Neural cell (in vitro differentiated cells): Measurements from ENCODE around the gene HDAC9. TPM values are rescaled to one million over a fixed set of nuclear protein-coding genes. Genes with fewer than 3 reads are reported as not detected.

ENCODE experiments used
- H2AFZ ChIP-seq: fragments of 200-600, 300-800 bp; sonication (generic), shearing (Covaris generic); 2 replicates; pipeline ENCODE4 v1.6.0; 2014; ENCODE audit warnings: low read depth, mild to moderate bottlenecking, antibody characterized with exemption, low read length, moderate library complexity
- H3F3A ChIP-seq: fragments of 200-600 bp; shearing (Covaris generic); 2 replicates; pipeline ENCODE4 v1.6.1; 2016; ENCODE audit warnings: mild to moderate bottlenecking, moderate library complexity, mixed read lengths, antibody characterized with exemption, low read length; ENCODE audit not compliant: insufficient read depth, poor library complexity, severe bottlenecking
- H3K27ac ChIP-seq: fragments of 200-600, 300-800 bp; sonication (generic), shearing (Covaris generic); 2 replicates; pipeline ENCODE4 v1.5.1; 2014; ENCODE audit warnings: mild to moderate bottlenecking, low read length, moderate library complexity
- H3K27me3 ChIP-seq: fragments of 300-800, 200-600 bp; sonication (generic), shearing (Covaris generic); 2 replicates; pipeline ENCODE4 v1.6.0; 2014; ENCODE audit warnings: mild to moderate bottlenecking, low read depth, low read length, moderate library complexity; ENCODE audit not compliant: insufficient read depth
- H3K36me3 ChIP-seq: fragments of 300-800, 200-600 bp; sonication (generic), shearing (Covaris generic); 2 replicates; pipeline ENCODE4 v1.5.1; 2014; ENCODE audit warnings: mild to moderate bottlenecking, antibody characterized with exemption, low read length, moderate library complexity; ENCODE audit not compliant: insufficient read depth
- H3K4me2 ChIP-seq: fragments of 300-800, 200-600 bp; sonication (generic), shearing (Covaris generic); 2 replicates; pipeline ENCODE4 v1.6.0; 2014; ENCODE audit warnings: mild to moderate bottlenecking, low read length
- H3K4me3 ChIP-seq: fragments of 300-800, 200-600 bp; sonication (generic), shearing (Covaris generic); 2 replicates; pipeline ENCODE4 v1.5.1; 2014; ENCODE audit warnings: mild to moderate bottlenecking, low read length, moderate library complexity
- H3K79me2 ChIP-seq: fragments of 200-600 bp; shearing (Covaris generic); replicated peaks from 2 replicates; pipeline ENCODE4 v1.6.0; 2014; ENCODE audit warnings: mild to moderate bottlenecking, low read length, moderate library complexity; ENCODE audit not compliant: insufficient read depth
- H3K9ac ChIP-seq: fragments of 300-800, 200-600 bp; sonication (generic), shearing (Covaris generic); 2 replicates; pipeline ENCODE4 v1.6.1; 2016; ENCODE audit warnings: mild to moderate bottlenecking, low read length, mixed read lengths
- H3K9me2 ChIP-seq: fragments of 200-600 bp; shearing (Covaris generic); 2 replicates; pipeline ENCODE4 v1.6.1; 2016; ENCODE audit warnings: mild to moderate bottlenecking, low read length, mixed read lengths; ENCODE audit not compliant: insufficient read depth
- H3K9me3 ChIP-seq: fragments of 200-600, 300-800 bp; sonication (generic), shearing (Covaris generic); 2 replicates; pipeline ENCODE4 v1.6.1; 2016; ENCODE audit warnings: mild to moderate bottlenecking, mixed run types, low read length, moderate library complexity, mixed read lengths
- H4K20me1 ChIP-seq: fragments of 200-600 bp; shearing (Covaris generic); 2 replicates; pipeline ENCODE4 v1.6.1; 2016; ENCODE audit warnings: mild to moderate bottlenecking, mixed run types; ENCODE audit not compliant: insufficient read depth
- CTCF ChIP-seq: fragments of 450-650 bp; IDR thresholded peaks from 2 replicates; pipeline ENCODE4 v1.5.1; 2014; ENCODE audit warnings: antibody characterized with exemption, mild to moderate bottlenecking, moderate library complexity; ENCODE audit not compliant: poor library complexity, severe bottlenecking
- EP300 ChIP-seq: fragments of 450-650 bp; conservative IDR thresholded peaks from 2 replicates; pipeline ENCODE4 v1.6.1; 2014; ENCODE audit warnings: antibody characterized with exemption, mild to moderate bottlenecking, moderate library complexity; ENCODE audit not compliant: poor library complexity, severe bottlenecking
- EZH2 ChIP-seq: fragments of 200-600, 300-800 bp; shearing (Covaris generic), sonication (generic); IDR thresholded peaks from 2 replicates; pipeline ENCODE4 v1.6.1; 2014; ENCODE audit warnings: antibody characterized with exemption, low read length, borderline replicate concordance, mild to moderate bottlenecking; ENCODE audit not compliant: insufficient read depth, poor library complexity, severe bottlenecking
- MXI1 ChIP-seq: fragments of 450-650 bp; conservative IDR thresholded peaks from 2 replicates; pipeline ENCODE4 v1.6.1; 2014; ENCODE audit warnings: antibody characterized with exemption, mild to moderate bottlenecking; ENCODE audit not compliant: poor library complexity, severe bottlenecking
- POLR2AphosphoS5 ChIP-seq: IDR thresholded peaks from 2 replicates; pipeline ENCODE4 v1.6.1; 2012
- RAD21 ChIP-seq: fragments of 450-650 bp; conservative IDR thresholded peaks from 2 replicates; pipeline ENCODE4 v1.6.1; 2014; ENCODE audit warnings: antibody characterized with exemption, mild to moderate bottlenecking, moderate library complexity
- REST ChIP-seq: IDR thresholded peaks from 2 replicates; pipeline ENCODE4 v1.6.1; 2012; ENCODE audit warnings: borderline replicate concordance
- SMC3 ChIP-seq: fragments of 450-650 bp; conservative IDR thresholded peaks from 2 replicates; pipeline ENCODE4 v1.6.1; 2014; ENCODE audit warnings: antibody characterized with exemption, mild to moderate bottlenecking, moderate library complexity; ENCODE audit not compliant: poor library complexity
- TAF1 ChIP-seq: IDR thresholded peaks from 2 replicates; pipeline ENCODE4 v1.6.1; 2012; ENCODE audit warnings: low read depth
- polyA plus RNA-seq: library from polyadenylated mRNA; depleted of rRNA; stranded (reverse); fragments of >200 nt; gene quantifications from 2 replicates; pipeline ENCODE4 v1.2.3, GENCODE V29; 2014

The HDAC9 gene
- polyA plus RNA-seq, 1 donor from 2014 or later: 15.9 TPM

GRCh38 chr7:18997477-18998150 lies 502.1 kb downstream of the HDAC9 start:
- TF ChIP-seq RAD21: no peak
- TF ChIP-seq SMC3: no peak
- TF ChIP-seq MXI1: no peak
- TF ChIP-seq POLR2AphosphoS5: no peak
- TF ChIP-seq CTCF: no peak
- no peak for TF ChIP-seq TAF1
- no peak for TF ChIP-seq REST
- Histone ChIP-seq H3K4me2 (no peak overlapping the region), H3K27me3 (no peaks in the 10 kb centered on the region), H3K9me3 (no peaks in the 10 kb centered on the region), H3F3A (no peaks in the 10 kb centered on the region), H3K79me2 (no peaks in the 10 kb centered on the region), H3K9ac (no peak overlapping the region), H3K36me3 (no peaks in the 10 kb centered on the region), H3K9me2 (no peaks in the 10 kb centered on the region), H4K20me1 (no peaks in the 10 kb centered on the region), H2AFZ (no peak overlapping the region), H3K4me3 (no peak overlapping the region), H3K27ac (no peak overlapping the region)

- Histone ChIP-seq H3F3A (no peaks in the 10 kb centered on the region), H3K9me2 (no peaks in the 10 kb centered on the region), H3K9ac (no peak overlapping the region), H3K79me2 (no peaks in the 10 kb centered on the region), H3K9me3 (no peaks in the 10 kb centered on the region), H3K36me3 (no peaks in the 10 kb centered on the region), H3K27me3 (no peaks in the 10 kb centered on the region), H3K4me2 (no peak overlapping the region), H2AFZ (no peak overlapping the region), H3K27ac (no peak overlapping the region), H3K4me3 (no peak overlapping the region), H4K20me1 (no peaks in the 10 kb centered on the region)
- TF ChIP-seq EP300: no peak
- TF ChIP-seq CTCF: no peak
- no peak for TF ChIP-seq REST
- TF ChIP-seq EZH2: no peak
- no peak for TF ChIP-seq SMC3
- TF ChIP-seq TAF1: no peak
- TF ChIP-seq MXI1: no peak
Measured at GRCh38 chr7:19000410-19000809, 504.9 kb downstream of the HDAC9 start.
